HTERT RPE-1 (cell line): ENCODE data around the gene PDE1C.

ENCODE experiments used
- in situ Hi-C: fragments of 300-500 bp; cut with MboI; formaldehyde crosslinking; loops from 4 replicates; pipeline ENCODE4 v1.14.3; 2020; ENCODE audit warnings: low sequenced_read_pairs

Gene PDE1C

DNA sequence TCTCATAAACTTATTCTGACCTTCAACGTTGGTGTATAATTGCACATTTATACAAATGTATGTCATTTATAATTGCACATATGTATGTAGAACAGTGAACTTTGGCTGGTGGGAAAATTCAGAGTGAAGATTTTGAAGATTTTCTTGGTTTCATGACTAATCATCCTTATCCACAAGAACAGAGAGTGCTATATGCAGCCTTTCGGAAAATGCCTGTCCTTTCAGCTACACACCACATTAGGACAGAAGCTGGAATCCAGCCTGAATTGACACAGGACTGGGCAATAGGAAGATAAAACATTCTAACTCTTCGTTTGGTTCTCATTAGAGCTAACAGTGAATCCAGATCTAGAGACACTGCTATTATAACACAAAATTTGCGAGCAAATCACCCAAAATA, 166.2 kb downstream of the PDE1C start:
- in situ Hi-C loops: no loop called here

GRCh38 chr7:31899356-31899927, 170.8 kb downstream of the PDE1C start:
- in situ Hi-C loops: no loop called here

- in situ Hi-C loops: no loop called here
Observed at GRCh38 chr7:31896925-31897324, 173.3 kb downstream of the PDE1C start.

DNA sequence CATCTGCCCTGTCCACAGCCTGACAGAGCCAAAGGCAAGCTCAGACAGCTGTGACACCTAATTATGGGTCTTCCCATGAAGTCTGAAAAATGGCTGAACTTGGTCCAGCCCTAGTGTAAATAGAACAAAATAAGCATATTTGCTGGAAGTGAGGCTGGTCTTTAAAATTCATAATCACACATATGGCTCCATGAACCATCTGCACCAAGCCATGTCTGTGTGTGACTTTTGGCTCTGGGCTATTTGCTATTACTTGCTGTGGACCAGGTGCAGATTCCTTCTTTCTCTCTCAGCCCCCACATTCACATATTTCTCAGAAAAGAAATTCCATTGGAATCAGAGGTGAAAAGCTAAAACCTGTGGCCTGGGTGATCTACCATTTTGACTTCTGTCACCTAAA, 175.9 kb downstream of the PDE1C start:
- in situ Hi-C loops: no loop called here

DNA sequence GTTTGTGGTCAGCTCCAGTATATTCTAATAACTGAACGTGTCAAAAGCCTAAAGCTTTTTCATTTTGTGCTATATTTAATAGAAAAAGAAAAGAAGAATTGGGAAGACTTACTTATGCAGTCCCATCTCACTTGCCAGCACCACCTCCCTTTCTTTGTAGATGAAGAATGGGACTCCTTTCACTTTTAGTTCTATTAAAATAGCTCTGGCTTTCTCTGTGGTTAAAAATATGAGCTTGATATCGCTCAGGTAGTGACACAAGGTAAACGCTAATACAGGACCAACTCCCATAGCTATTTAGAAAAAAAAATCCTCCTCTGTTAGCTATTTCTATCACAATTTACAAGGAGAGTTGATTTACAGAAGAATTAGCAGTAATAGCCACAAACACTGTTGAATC, 176.8 kb downstream of the PDE1C start:
- in situ Hi-C loops: no loop called here

GRCh38 chr7:31892099-31892829, 177.9 kb downstream of the PDE1C start:
- in situ Hi-C loops: no loop called here

- in situ Hi-C loops: no loop called here
Observed at GRCh38 chr7:31890766-31891165, 179.4 kb downstream of the PDE1C start.

DNA sequence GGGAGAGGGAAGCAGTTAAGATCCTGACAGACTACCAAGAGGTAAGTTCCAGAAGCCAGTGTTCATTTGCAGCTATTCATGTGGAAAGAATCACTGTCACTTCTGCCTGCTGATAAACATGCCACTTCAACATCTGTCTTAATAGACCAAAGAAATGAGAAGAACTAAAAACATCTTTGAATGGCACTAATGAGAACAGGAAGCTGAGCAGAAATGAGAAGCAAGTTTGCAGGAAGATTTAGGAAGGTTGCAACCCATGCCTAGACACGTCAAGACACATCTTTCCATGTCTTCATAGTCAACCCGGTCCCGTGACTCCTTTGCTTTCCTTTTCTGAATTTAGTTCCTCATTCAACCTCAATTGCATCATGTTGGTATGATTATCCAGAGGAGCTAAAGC, 180.0 kb downstream of the PDE1C start:
- in situ Hi-C loops: no loop called here

DNA sequence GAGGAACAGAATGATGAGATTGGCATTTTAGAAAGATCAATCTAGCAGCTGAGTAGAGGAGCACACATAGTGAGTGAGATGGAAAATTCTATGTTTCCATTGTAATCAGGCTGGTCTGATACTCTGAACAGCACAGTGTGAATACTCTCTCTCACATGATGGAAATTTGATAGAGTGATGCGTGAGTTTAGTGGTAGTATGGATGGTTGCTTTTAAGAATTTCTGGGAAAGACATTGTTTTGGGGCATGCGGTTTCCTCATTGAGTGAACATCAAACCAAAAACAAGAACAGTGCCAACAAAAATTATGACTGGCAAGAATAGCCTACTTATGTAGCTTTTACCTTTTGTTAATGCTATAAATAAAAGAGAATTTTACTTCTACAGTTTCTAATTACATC, 183.2 kb downstream of the PDE1C start:
- in situ Hi-C loops: no loop called here

GRCh38 chr7:31885171-31885570, 185.0 kb downstream of the PDE1C start:
- in situ Hi-C loops: no loop called here

DNA sequence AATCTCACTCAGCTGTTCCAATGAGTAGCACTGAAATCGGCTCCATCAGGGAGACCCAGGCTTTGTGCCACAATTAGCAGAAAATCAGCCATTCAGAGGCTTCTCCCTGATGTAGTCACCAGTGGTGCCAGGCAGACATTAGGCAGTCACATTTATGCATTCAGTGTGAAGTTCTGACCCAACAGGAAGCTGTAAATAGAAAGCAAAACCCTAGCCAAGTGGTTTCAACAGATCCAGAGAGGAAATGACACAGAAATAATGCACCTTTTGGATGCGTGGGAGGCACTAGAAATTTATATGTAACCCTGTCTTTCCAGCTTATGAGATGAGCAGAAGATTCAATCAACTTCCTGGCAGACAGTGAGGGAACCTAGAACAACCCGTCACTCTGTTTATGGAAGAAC, 186.4 kb downstream of the PDE1C start:
- in situ Hi-C loops: no loop called here

- in situ Hi-C loops: no loop called here
Observed at GRCh38 chr7:31882187-31882586, 188.0 kb downstream of the PDE1C start.

GRCh38 chr7:31878875-31879274, 191.3 kb downstream of the PDE1C start:
- in situ Hi-C loops: no loop called here

DNA sequence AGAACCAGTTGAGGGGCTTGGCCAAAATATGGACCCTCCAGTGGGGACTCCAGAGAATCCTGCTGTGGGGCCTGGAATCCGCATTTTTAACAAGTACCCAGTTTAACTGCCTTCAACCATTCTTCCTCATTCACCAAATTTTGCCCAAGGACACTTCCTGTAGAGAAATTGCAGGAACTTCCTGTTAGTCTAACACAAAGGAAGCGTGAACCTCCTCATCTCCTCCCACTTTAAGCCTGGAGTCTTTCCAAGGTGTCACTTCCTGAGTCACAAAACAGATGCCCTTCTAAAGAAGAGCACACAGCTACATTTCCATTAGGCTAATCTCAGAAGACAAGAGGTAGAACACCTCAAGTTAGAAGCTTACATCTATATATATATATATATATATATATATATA, 194.8 kb downstream of the PDE1C start:
- in situ Hi-C loops: no loop called here

DNA sequence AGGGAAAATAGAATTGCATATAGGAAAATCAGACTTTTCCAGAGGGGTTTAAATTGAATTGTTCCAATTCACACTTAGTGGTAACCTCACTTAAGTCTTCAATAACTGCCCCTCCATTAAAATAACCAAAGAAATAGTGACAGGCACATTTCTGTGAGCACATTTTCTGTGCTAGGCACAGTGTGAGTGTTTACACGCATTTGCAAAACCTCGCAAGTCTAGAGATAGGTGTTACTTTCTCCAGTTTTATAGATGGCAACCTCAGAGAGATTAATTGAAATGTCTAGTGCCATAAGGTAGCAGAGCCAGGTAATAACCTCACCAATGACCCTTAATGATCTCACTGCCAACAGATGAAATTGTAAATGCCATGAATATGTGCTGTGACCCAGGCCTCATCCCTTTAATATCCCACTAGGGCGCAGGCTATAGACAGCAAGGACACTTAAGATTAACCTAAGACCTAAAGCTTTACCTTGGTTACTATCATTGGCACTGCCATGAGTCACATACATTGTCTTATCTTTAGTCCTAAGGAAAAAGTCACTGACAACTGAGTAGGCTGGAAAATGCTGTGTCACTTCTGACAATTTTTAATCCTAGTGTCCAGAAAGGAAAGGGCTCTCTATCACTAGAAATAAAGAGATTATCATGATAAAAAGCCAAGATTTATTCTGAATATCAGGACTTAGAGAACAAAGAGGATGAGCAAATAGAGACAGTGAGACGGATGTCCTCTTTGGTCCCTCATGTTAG, 195.4 kb downstream of the PDE1C start:
- in situ Hi-C loops: no loop called here

- in situ Hi-C loops: no loop called here
Observed at GRCh38 chr7:31873816-31874597, 196.2 kb downstream of the PDE1C start.

GRCh38 chr7:31872545-31873370, 197.4 kb downstream of the PDE1C start:
- in situ Hi-C loops: no loop called here

DNA sequence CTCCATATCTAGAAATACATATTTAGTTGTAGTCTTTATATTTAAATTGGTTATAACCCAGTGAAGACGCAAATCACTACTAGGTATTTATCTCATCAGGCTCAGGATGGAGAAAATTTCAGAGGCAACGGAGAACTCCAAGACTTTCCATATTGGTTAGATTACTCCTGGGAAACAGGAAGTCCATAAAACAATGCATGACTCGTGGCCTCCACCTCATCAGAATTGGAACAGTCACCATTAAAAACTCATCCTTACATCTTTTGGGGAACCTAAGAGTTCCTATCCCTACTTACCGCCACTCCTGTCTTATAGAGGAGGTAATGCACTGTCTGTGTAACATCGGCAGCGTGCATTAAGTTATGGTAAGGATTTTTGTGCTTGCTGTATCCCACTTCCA, 205.6 kb downstream of the PDE1C start:
- in situ Hi-C loops: no loop called here

DNA sequence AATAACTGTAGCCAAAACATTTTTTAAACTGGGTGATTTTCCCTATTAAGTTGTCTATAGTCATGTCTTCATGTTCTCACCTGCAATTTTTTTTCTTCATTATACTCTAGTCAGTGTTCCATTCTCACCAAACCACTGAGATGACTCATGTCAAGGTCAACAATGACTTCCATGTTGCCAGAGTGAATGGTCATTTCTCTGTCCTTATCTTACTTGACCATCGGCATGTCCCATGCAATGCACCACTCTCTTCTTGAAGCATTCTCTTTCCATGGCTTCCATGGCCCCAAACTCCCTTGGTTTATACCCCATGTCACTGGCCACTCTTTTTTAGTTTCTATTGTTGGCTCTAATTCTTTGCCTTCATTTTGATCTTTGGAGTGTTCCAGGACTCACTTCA, 209.3 kb downstream of the PDE1C start:
- in situ Hi-C loops: no loop called here

DNA sequence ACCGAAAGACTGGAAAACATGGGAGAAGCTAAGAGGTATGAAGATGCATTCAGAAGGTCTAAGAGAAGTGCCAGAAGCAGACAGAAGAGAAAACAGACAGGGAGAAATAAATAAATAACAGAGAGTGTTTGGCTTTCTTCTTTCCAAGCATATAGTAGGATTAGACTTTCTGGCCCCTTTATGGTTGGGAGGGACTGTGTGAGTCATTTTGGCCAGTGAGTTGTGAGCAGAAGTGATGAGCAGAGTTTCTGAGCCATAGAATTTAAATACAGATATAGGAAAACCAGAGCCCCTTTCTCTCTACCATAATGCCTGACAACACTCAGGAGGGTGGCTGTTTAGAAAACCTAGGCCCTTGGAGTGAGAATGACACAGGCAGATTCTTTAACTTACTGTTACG, 212.2 kb downstream of the PDE1C start:
- in situ Hi-C loops: no loop called here

DNA sequence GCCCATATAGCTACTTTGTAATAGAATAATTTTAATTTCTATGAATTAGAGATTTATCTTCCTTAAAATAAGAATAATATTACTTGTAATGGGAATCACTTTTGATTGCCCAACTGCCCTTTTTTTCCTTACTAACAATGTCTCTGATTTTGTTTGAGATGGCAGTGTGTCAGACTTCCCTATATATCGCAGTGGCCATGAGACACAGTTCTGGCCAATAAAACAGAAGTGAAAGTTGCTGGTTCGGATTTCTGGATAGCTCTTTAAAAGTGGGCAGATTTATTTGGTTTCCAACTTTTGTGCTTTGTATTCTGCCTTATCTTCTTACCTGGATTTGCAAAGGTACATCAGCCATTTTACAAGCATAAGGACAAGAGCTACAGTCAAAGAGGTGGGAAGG, 213.0 kb downstream of the PDE1C start:
- in situ Hi-C loops: no loop called here
